Motor neuron (in vitro differentiated cells): ENCODE measurements around the gene TOMM7. TPM values are rescaled to one million over a fixed set of nuclear protein-coding genes. Genes with fewer than 3 reads are reported as not detected.
"Not testable (repeated sequence)": the region's sequence is repeated elsewhere in the genome, so short reads cannot be mapped to it uniquely, and the experiment has no call there.

Experiments
- ATAC-seq, 8 experiments: fragments of 200-7000 bp; cut with Tn5 transposase; replicated peaks in 6 of 8; 2 replicates each; pipeline ENCODE4 v1.8.0; 2021; ENCODE audit warnings: mild to moderate bottlenecking in 8 of 8, moderate library complexity in 8 of 8
- H3K27ac ChIP-seq, 2 donors: fragments of 250-450 bp; sonication (Bioruptor Pico); 2 replicates each; pipeline ENCODE4 v1.9.0; 2021; ENCODE audit warnings: antibody characterized with exemption in 2 of 2, mild to moderate bottlenecking in 2 of 2, moderate library complexity in 1 of 2
- H3K4me1 ChIP-seq, 2 donors: fragments of 250-450 bp; sonication (Bioruptor Pico); replicated peaks in 1 of 2; 2 replicates each; pipeline ENCODE4 v1.6.1; 2021; ENCODE audit warnings: antibody characterized with exemption in 2 of 2, mild to moderate bottlenecking in 2 of 2, moderate library complexity in 1 of 2
- H3K4me3 ChIP-seq, 5 donors: fragments of 250-450 bp; sonication (Bioruptor Pico); 2 replicates each; pipeline ENCODE4 v1.9.0; 2021; ENCODE audit warnings: antibody characterized with exemption in 5 of 5, mild to moderate bottlenecking in 5 of 5, moderate library complexity in 4 of 5
- WGBS, 10 experiments: fragments of 450-650 bp; shearing (Covaris generic); methylation state at CpG; one replicate each; pipeline ENCODE4 v1.0.0; 2022; 5-methylcytosine and 5-hydroxymethylcytosine counted together
- in situ Hi-C, 9 experiments: fragments of 400-800 bp; cut with MboI; loops; one replicate each; pipeline ENCODE4 v1.15.0; 2021; ENCODE audit warnings: low sequenced_read_pairs in 9 of 9, low pct_unique_long_range_greater_than_20kb in 2 of 9; ENCODE audit not compliant: unreplicated experiment in 9 of 9
- total RNA-seq, 8 experiments: library from RNA; unstranded; fragments of 300-600 nt; gene quantifications; 2 replicates each; pipeline versions ENCODE4 v1.2.3 to v1.2.4, GENCODE V29; 2022

The TOMM7 gene
- total RNA-seq, 8 experiments from 2014 or later, result 153 to 386 (median 246) TPM

- 50 to 100% (median 90%) methylated on average over 1 to 4 of the region's 4 CpGs; no CpG with 5 or more reads in 1 of the 10 experiments for WGBS, 10 experiments
- no peak overlapping the region for H3K27ac ChIP-seq
- ATAC-seq, result no peak
- H3K4me1 ChIP-seq, result peaks cover 3 to 5% of the 10 kb centered on the region in 2 donors
- in situ Hi-C loops, result loop anchor here in 1 of 9 experiments (25.0 kb wide), 1 partner anchor 250 kb away; no protein-coding TSS in a partner anchor
- no peak overlapping the region for H3K4me3 ChIP-seq
Measured at GRCh38 chr7:22811746-22812280, 10.8 kb downstream of the TOMM7 start.

GRCh38 chr7:22810843-22811242, 11.8 kb downstream of the TOMM7 start:
- H3K4me3 ChIP-seq, result no peak overlapping the region
- peak in 2 of 8 experiments; percentile 27 to 32 for ATAC-seq
- in situ Hi-C loops, result loop anchor here in 1 of 9 experiments (25.0 kb wide), 1 partner anchor 249 kb away; no protein-coding TSS in a partner anchor
- H3K4me1 ChIP-seq, result peaks cover 3 to 5% of the 10 kb centered on the region in 2 donors
- 100% methylated on average over 1 of the region's 1 CpG; no CpG with 5 or more reads in 3 of the 10 experiments for WGBS, 10 experiments
- no peak overlapping the region for H3K27ac ChIP-seq

DNA sequence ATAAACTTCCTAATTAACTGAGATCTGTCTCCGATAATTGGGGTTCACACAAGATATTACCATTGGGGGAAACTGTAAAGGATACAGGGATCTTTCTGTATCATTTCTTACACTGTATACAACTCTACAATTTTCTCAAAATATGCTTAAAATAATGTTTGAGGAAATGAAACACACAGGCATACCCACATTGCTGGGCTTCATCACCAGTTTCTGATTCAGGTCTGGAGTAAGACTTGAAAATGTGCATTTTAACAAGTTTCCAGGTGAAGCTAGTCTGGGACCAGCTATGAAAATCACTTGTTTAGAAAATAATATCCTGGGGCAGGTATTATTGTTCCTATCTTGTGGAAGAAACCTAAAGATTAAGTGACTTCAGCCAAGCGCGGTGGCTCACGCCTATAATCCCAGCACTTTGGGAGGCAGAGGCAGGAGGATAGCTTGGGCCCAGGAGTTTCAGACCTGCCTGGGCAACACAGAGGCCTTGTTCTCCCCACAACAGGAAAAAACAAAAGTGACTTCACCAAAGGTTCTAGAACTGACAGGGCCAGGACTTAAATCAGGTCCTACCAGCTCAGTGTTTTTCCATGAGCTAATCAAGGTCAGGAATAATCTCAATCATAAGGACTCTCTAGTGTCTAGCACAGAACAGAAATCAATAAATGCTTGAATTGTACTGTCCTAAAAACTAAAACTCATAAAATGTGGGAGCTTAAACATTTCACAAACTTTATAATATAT, 12.6 kb downstream of the TOMM7 start:
- ATAC-seq, result no peak
- in situ Hi-C loops, result loop anchor here in 1 of 9 experiments (25.0 kb wide), 1 partner anchor 248 kb away; no protein-coding TSS in a partner anchor
- no peak overlapping the region for H3K4me3 ChIP-seq
- no peak overlapping the region for H3K27ac ChIP-seq
- peaks cover 3 to 5% of the 10 kb centered on the region in 2 donors for H3K4me1 ChIP-seq
- 75 to 100% (median 100%) methylated on average over 1 to 4 of the region's 4 CpGs; no CpG with 5 or more reads in 3 of the 10 experiments for WGBS, 10 experiments

DNA sequence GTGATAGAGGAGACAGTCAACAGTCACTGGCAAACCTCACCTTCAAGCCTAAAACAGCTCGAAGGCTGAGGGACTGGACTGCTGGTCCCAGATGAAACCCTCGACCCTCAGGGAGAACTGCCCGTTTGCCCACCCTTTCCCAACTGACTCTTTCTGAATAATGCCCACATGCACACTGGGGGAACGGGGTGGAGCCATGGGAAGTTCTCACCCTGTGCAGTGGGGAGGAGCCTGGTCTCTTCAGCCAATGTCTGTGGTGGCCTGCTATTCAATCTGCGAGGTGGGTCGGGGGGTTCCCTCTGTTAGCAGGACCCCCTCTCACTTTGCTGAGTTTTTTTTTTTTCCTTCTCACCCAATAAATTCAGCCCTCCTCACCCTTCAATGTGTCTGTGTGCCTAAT, 14.5 kb downstream of the TOMM7 start:
- Histone ChIP-seq H3K27ac (no peak overlapping the region), H3K4me1 (peaks cover 5 to 6% of the 10 kb centered on the region in 2 donors), H3K4me3 (no peak overlapping the region)
- WGBS, 10 experiments, result 60 to 84% (median 73%) methylated on average over 1 to 4 of the region's 6 CpGs; no CpG with 5 or more reads in 3 of the 10 experiments
- no peak for ATAC-seq
- in situ Hi-C loops, result loop anchor here in 1 of 9 experiments (25.0 kb wide), 1 partner anchor 246 kb away; no protein-coding TSS in a partner anchor

DNA sequence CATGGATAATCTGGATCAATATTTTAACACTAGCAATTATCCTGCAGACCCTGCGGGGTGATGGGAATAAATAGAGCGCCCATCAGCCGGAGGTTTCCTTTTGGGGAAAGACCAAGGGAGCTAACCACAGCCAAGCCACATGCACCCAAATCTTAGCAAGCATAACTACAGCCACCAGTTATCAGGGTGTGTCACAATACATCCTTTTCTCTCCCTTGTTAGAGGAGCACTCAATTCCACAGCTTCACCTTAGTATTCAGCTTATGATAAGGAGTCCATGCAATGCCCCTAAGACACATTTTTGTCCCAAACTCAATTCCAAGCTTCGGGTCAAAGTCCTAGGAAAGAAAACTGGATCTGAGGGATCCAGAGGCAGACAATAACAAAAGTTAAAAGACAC, 15.9 kb downstream of the TOMM7 start:
- peaks cover 12% of the 10 kb centered on the region in 2 donors for H3K4me1 ChIP-seq
- no peak overlapping the region for H3K27ac ChIP-seq
- H3K4me3 ChIP-seq, result no peak overlapping the region
- 20 to 100% (median 91%) methylated on average over 1 to 4 of the region's 4 CpGs; no CpG with 5 or more reads in 3 of the 10 experiments for WGBS, 10 experiments
- in situ Hi-C loops, result loop anchor here in 1 of 9 experiments (25.0 kb wide), 1 partner anchor 244 kb away; no protein-coding TSS in a partner anchor
- no peak for ATAC-seq

- ATAC-seq, result no peak
- WGBS, 10 experiments, result 67 to 100% (median 90%) methylated on average over 1 to 2 of the region's 2 CpGs
- Histone ChIP-seq H3K27ac (no peak overlapping the region), H3K4me1 (peaks cover 12 to 13% of the 10 kb centered on the region in 2 donors), H3K4me3 (no peak overlapping the region)
- in situ Hi-C loops, result loop anchor here in 1 of 9 experiments (25.0 kb wide), 1 partner anchor 243 kb away; no protein-coding TSS in a partner anchor
Measured at GRCh38 chr7:22805227-22805626, 17.4 kb downstream of the TOMM7 start.

GRCh38 chr7:22802831-22803230, 19.8 kb downstream of the TOMM7 start:
- peak in 5 of 8 experiments; percentile 29 to 56 (median 43) for ATAC-seq
- peaks cover 12 to 13% of the 10 kb centered on the region in 2 donors for H3K4me1 ChIP-seq
- WGBS, 10 experiments, result 7 to 100% (median 42%) methylated on average over 1 to 4 of the region's 4 CpGs
- peak overlapping the region; percentile 64 to 80 for H3K27ac ChIP-seq
- in situ Hi-C loops, result loop anchor here in 1 of 9 experiments (25.0 kb wide), 1 partner anchor 241 kb away; no protein-coding TSS in a partner anchor
- H3K4me3 ChIP-seq, result not testable (repeated sequence)

DNA sequence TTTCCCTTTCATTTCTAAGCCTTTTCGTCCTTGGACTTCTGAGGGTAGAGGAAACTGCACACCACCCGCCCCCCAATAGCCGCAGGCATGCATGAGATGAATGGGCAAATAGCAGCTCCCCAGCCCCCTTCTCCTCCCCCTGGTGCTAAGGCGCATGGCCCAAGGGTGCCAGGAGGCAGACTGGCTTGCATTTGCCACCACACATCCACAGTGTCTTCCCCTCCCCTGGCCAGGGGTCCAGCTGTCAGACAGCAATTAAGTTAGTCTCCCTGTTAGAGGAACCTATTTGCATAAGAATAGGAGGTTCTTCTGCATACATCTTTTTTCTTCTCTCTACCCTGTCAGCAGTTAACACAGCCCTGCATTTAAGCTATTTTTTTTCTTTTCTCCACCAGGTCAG, 20.2 kb downstream of the TOMM7 start:
- in situ Hi-C loops, result loop anchor here in 1 of 9 experiments (25.0 kb wide), 1 partner anchor 240 kb away; no protein-coding TSS in a partner anchor
- peak in 6 of 8 experiments; percentile 55 to 97 (median 94) for ATAC-seq
- Histone ChIP-seq H3K27ac (peak overlapping the region; percentile 64 to 80), H3K4me1 (peaks cover 12 to 13% of the 10 kb centered on the region in 2 donors), H3K4me3 (no peak overlapping the region)
- WGBS, 10 experiments, result 40 to 80% (median 65%) methylated on average over 1 to 2 of the region's 4 CpGs; no CpG with 5 or more reads in 6 of the 10 experiments

- in situ Hi-C loops, result loop anchor here in 1 of 9 experiments (25.0 kb wide), 1 partner anchor 240 kb away; no protein-coding TSS in a partner anchor
- Histone ChIP-seq H3K4me3 (no peak overlapping the region), H3K27ac (peak overlapping the region in 1 of 2 donors; percentile 71), H3K4me1 (peaks cover 12 to 13% of the 10 kb centered on the region in 2 donors)
- peak in 6 of 8 experiments; percentile 34 to 74 (median 67) for ATAC-seq
- 17 to 100% (median 66%) methylated on average over 1 to 3 of the region's 4 CpGs; no CpG with 5 or more reads in 4 of the 10 experiments for WGBS, 10 experiments
Measured at GRCh38 chr7:22801912-22802311, 20.7 kb downstream of the TOMM7 start.

DNA sequence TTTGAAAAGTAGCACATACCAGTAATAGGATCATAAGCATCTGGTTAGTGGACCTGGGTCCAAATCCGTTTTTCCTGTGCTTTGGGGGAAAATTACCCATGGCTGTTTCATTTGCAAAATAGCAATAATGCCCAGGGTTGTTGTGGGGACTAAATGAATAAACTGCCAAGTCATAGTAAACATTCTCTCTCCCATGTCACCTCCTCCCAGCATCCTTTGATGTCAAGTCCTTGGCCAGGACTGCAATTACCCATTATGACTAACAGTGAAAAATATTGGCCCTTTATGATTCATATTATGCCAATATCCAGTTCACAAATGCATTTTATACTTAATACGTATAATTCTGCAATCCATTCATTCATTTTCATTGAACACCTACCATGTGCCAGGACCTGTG, 23.0 kb downstream of the TOMM7 start:
- H3K27ac ChIP-seq, result no peak overlapping the region
- ATAC-seq, result no peak
- H3K4me1 ChIP-seq, result peaks cover 12 to 13% of the 10 kb centered on the region in 2 donors
- no peak overlapping the region for H3K4me3 ChIP-seq
- in situ Hi-C loops, result loop anchor here in 1 of 9 experiments (25.0 kb wide), 1 partner anchor 237 kb away; no protein-coding TSS in a partner anchor
- 38 to 100% (median 84%) methylated on average over 1 to 2 of the region's 2 CpGs; no CpG with 5 or more reads in 2 of the 10 experiments for WGBS, 10 experiments

GRCh38 chr7:22793593-22794462, 28.8 kb downstream of the TOMM7 start:
- in situ Hi-C loops, result no loop called here
- ATAC-seq, result no peak
- Histone ChIP-seq H3K4me1 (no peaks in the 10 kb centered on the region), H3K27ac (no peak overlapping the region), H3K4me3 (no peak overlapping the region)
- 60 to 100% (median 100%) methylated on average over 1 to 4 of the region's 5 CpGs; no CpG with 5 or more reads in 1 of the 10 experiments for WGBS, 10 experiments
